Upper lobe of left lung (tissue), 6 donors: ENCODE results near the gene DOHH. TPM values are rescaled to one million over a fixed set of nuclear protein-coding genes. Genes with fewer than 3 reads are reported as not detected.
"Not testable (repeated sequence)": the region's sequence is repeated elsewhere in the genome, so short reads cannot be mapped to it uniquely, and the experiment has no call there.

Experiments used
- ATAC-seq, 2 donors: fragments of 200-7000 bp; cut with Tn5 transposase; one replicate each; pipeline ENCODE4 v1.9.1; 2022; ENCODE audit warnings: mild to moderate bottlenecking in 2 of 2, moderate library complexity in 2 of 2; ENCODE audit not compliant: low FRiP score in 2 of 2
- DNase-seq, 2 donors: peaks; one replicate each; pipeline ENCODE4 v3.0.0-alpha.2; 2019 to 2020
- H3K27ac ChIP-seq, 4 donors: fragments of 200-600 bp; sonication (generic); one replicate each; pipeline ENCODE4 v1.5.1; 2016 to 2019
- H3K27me3 ChIP-seq, 4 donors: fragments of 200-600 bp; sonication (generic); one replicate each; pipeline ENCODE4 v1.5.1; 2017 to 2019
- H3K36me3 ChIP-seq, 4 donors: fragments of 200-600 bp; sonication (generic); one replicate each; pipeline ENCODE4 v1.5.1; 2016 to 2019
- H3K4me1 ChIP-seq, 4 donors: fragments of 200-600 bp; sonication (generic); one replicate each; pipeline ENCODE4 v1.5.1; 2018 to 2019
- H3K4me3 ChIP-seq, 4 donors: fragments of 200-600 bp; sonication (generic); one replicate each; pipeline ENCODE4 v1.5.1; 2017 to 2019; ENCODE audit warnings: mild to moderate bottlenecking in 2 of 4, moderate library complexity in 1 of 4
- H3K9me3 ChIP-seq, 4 donors: fragments of 200-600 bp; sonication (generic); one replicate each; pipeline ENCODE4 v1.5.1; 2018 to 2019
- EP300 ChIP-seq, 4 donors: sonication (generic); formaldehyde crosslinking; IDR thresholded peaks; one replicate each; pipeline ENCODE4 v1.5.1; 2017; ENCODE audit warnings: antibody characterized with exemption in 4 of 4, control low read depth in 2 of 4
- POLR2A ChIP-seq, 4 donors: fragments of 450-650 bp; IDR thresholded peaks; one replicate each; pipeline ENCODE4 v1.5.1; 2016 to 2017; ENCODE audit warnings: antibody characterized with exemption in 4 of 4, mild to moderate bottlenecking in 2 of 4
- POLR2AphosphoS5 ChIP-seq, 2 donors: sonication (generic); formaldehyde crosslinking; IDR thresholded peaks; one replicate each; pipeline ENCODE4 v1.5.1; 2017; ENCODE audit warnings: antibody characterized with exemption in 2 of 2
- WGBS, 2 donors: methylation state at CpG; one replicate each; pipeline ENCODE4 v1.1.5; 2017 to 2018; 5-methylcytosine and 5-hydroxymethylcytosine counted together
- total RNA-seq, 6 donors: library from RNA; depleted of rRNA in 4 of 6; stranded (reverse); fragments of >200 nt in 4 of 6; gene quantifications; one replicate each; pipeline versions ENCODE4 v1.1.0 to v1.2.1, GENCODE V29; 2016 to 2021
- TF ChIP-seq, protein P1 (sequence below), 6 experiments: fragments of 450-650 bp in 4 of 6; fragments of 200-600 bp in 2 of 6; sonication (generic) in 2 of 6; IDR thresholded peaks; one replicate each; pipeline ENCODE4 v1.5.1; 2016 to 2019; ENCODE audit warnings: antibody characterized with exemption in 6 of 6
- donor health status: DM: no; HTN: no; CAD: no; lungs with moderate emphysema.
- donor health status: DM: no; HTN: yes; CAD: no; lungs with severe emphysema.

The DOHH gene
- total RNA-seq, 6 donors from 2014 or later: 13.3 to 26.8 (median 17.3) TPM

DNA sequence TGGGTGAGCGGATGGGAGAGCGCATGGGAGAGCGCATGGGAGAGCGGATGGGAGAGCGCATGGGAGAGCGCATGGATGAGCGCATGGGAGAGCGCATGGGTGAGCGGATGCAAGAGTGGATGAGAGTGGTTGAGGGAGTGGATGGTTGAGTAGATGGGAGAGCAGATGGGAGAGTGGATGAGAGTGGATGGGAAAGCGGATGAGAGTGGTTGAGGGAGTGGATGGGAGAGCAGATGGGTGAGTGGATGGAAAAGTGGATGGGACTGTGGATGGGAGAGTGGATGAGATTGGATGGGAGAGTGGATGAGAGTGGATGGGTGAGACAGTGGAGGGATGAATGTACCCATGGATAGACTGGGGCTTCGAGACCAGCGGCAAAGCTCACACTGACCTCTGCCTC, 29.9 kb upstream of the DOHH start:
- 92 to 96% methylated on average over 12 of the region's 12 CpGs for WGBS, 2 donors
- DNase-seq (no peak), ATAC-seq (no peak)
- H3K27me3 ChIP-seq: no peaks in the 10 kb centered on the region
- H3K9me3 ChIP-seq: no peaks in the 10 kb centered on the region
- no peaks in the 10 kb centered on the region for H3K4me1 ChIP-seq
- TF ChIP-seq POLR2A (IDR thresholded peaks at IDR 0.05) (no peak), EP300 (IDR thresholded peaks at IDR 0.05) (no peak), POLR2AphosphoS5 (IDR thresholded peaks at IDR 0.05) (no peak)
- TF ChIP-seq, protein P1, sequence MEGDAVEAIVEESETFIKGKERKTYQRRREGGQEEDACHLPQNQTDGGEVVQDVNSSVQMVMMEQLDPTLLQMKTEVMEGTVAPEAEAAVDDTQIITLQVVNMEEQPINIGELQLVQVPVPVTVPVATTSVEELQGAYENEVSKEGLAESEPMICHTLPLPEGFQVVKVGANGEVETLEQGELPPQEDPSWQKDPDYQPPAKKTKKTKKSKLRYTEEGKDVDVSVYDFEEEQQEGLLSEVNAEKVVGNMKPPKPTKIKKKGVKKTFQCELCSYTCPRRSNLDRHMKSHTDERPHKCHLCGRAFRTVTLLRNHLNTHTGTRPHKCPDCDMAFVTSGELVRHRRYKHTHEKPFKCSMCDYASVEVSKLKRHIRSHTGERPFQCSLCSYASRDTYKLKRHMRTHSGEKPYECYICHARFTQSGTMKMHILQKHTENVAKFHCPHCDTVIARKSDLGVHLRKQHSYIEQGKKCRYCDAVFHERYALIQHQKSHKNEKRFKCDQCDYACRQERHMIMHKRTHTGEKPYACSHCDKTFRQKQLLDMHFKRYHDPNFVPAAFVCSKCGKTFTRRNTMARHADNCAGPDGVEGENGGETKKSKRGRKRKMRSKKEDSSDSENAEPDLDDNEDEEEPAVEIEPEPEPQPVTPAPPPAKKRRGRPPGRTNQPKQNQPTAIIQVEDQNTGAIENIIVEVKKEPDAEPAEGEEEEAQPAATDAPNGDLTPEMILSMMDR (IDR thresholded peaks at IDR 0.05): no peak
- H3K27ac ChIP-seq: no peak overlapping the region
- peaks cover 19 to 78% (median 77%) of the 10 kb centered on the region in 4 donors for H3K36me3 ChIP-seq
- no peak overlapping the region for H3K4me3 ChIP-seq

DNA sequence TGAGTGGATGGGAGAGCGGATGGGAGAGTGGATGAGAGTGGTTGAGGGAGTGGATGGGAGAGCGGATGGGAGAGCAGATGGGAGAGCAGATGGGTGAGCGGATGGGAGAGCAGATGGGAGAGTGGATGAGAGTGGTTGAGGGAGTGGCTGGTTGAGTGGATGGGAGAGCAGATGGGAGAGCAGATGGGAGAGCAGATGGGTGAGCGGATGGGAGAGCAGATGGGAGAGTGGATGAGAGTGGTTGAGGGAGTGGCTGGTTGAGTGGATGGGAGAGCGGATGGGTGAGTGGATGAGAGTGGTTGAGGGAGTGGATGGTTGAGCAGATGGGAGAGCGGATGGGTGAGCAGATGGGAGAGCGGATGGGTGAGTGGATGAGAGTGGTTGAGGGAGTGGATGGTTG, 28.8 kb upstream of the DOHH start:
- DNase-seq, H3K4me1 ChIP-seq, ATAC-seq, H3K4me3 ChIP-seq, H3K27me3 ChIP-seq, H3K27ac ChIP-seq, H3K9me3 ChIP-seq: not testable (repeated sequence)
- H3K36me3 ChIP-seq: peaks cover 19 to 76% (median 75%) of the 10 kb centered on the region in 4 donors
- WGBS, 2 donors: 90 to 92% methylated on average over 7 of the region's 7 CpGs

DNA sequence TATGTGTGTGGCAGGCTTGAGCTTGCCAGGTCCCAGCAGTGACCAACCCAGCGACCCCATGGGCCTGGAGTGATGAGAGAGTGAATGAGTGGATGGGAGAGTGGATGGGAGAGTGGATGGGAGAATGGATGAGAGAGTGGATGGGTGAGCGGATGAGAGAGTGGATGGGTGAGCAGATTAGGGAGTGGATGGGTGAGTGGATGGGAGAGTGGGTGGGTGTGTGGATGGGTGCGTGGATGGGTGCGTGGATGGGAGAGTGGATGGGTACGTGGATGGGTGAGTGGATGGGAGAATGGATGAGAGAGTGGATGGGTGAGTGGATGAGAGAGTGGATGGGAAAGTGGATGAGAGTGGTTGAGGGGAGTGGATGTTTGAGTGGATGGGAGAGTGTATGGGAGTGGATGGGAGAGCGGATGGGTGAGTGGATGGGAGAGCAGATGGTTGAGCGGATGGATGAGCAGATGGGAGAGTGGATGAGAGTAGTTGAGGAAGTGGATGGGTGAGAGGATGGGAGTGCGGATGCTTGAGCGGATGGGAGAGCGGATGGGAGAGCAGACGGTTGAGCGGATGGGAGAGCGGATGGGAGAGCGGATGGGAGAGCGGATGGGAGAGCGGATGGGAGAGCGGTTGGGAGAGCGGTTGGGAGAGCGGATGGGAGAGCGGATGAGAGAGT, 28.2 kb upstream of the DOHH start:
- WGBS, 2 donors: 91 to 93% methylated on average over 20 of the region's 20 CpGs
- ATAC-seq (no peak), DNase-seq (no peak)
- H3K4me1 ChIP-seq: no peaks in the 10 kb centered on the region
- H3K9me3 ChIP-seq: no peaks in the 10 kb centered on the region
- peaks cover 19 to 77% (median 76%) of the 10 kb centered on the region in 4 donors for H3K36me3 ChIP-seq
- H3K27ac ChIP-seq: no peak overlapping the region
- H3K27me3 ChIP-seq: no peaks in the 10 kb centered on the region
- H3K4me3 ChIP-seq: no peak overlapping the region
- TF ChIP-seq POLR2A (IDR thresholded peaks at IDR 0.05) (no peak), EP300 (IDR thresholded peaks at IDR 0.05) (no peak), POLR2AphosphoS5 (IDR thresholded peaks at IDR 0.05) (no peak)
- TF ChIP-seq, protein P1 (IDR thresholded peaks at IDR 0.05): no peak

DNA sequence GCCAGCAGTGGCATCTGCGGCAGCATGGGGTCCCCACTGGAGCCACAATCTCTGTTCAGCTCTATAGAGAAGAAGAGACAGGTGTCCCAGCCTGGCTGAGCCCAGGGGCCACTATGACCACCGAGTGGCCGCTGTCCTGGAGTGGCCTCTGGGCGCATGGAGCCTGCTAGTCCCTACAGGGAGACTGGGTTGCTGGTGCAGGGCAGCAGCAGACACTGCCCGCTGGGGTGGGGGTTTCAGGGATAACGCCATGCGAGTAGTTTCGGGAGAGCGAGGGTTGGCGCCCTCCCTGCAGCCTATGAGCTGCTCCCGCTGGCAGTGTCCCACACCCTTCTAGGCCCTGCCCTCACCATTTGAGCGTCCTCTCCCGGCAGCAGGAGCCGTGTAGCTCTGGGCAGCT, 27.6 kb upstream of the DOHH start:
- Histone ChIP-seq H3K9me3 (no peaks in the 10 kb centered on the region), H3K4me3 (no peak overlapping the region), H3K36me3 (peaks cover 19 to 77% (median 76%) of the 10 kb centered on the region in 4 donors), H3K27ac (no peak overlapping the region), H3K4me1 (no peaks in the 10 kb centered on the region), H3K27me3 (no peaks in the 10 kb centered on the region)
- ATAC-seq (no peak), DNase-seq (peak in 1 of 2 donors; percentile 36)
- TF ChIP-seq, protein P1 (IDR thresholded peaks at IDR 0.05): no peak
- TF ChIP-seq EP300 (IDR thresholded peaks at IDR 0.05) (no peak), POLR2A (IDR thresholded peaks at IDR 0.05) (no peak)
- WGBS, 2 donors: 92 to 98% methylated on average over 12 to 14 of the region's 14 CpGs

DNA sequence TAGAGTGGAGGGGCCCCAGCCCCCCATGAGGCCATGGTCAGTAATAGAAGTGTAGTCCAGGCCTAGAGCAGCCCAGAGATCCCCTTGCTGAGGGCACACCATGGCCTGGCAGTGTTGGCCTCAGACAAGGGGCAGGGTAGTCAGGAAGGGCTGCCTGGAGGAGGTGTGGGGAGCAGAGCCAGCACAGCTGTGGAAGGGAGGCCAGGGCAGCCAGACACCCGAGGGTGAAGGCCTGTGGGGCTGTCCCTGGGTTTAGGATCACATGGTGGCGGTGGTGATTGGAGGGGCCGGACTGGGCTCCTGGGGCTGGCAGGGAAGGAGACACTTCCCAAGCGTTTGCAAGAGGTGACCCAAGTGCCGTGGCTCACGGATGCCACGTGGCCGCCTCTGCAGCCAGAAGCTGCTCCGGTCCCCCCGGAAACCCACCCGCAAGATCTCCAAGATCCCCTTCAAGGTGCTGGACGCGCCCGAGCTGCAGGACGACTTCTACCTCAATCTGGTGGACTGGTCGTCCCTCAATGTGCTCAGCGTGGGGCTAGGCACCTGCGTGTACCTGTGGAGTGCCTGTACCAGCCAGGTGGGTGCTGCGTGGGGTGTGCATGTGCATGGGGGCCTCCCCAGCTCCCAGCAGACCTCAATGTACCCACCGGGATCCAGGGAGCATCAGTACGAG, 26.9 kb upstream of the DOHH start:
- no peaks in the 10 kb centered on the region for H3K9me3 ChIP-seq
- ATAC-seq (no peak), DNase-seq (peak in 1 of 2 donors; percentile 56)
- H3K4me1 ChIP-seq: no peaks in the 10 kb centered on the region
- H3K36me3 ChIP-seq: peaks cover 19 to 76% (median 74%) of the 10 kb centered on the region in 4 donors
- TF ChIP-seq EP300 (IDR thresholded peaks at IDR 0.05) (no peak), POLR2A (IDR thresholded peaks at IDR 0.05) (no peak), POLR2AphosphoS5 (IDR thresholded peaks at IDR 0.05) (no peak)
- TF ChIP-seq, protein P1 (IDR thresholded peaks at IDR 0.05): no peak
- 95% methylated on average over 19 of the region's 21 CpGs; no CpG with 5 or more reads in 1 of the 2 donors for WGBS, 2 donors
- no peaks in the 10 kb centered on the region for H3K27me3 ChIP-seq
- H3K27ac ChIP-seq: no peak overlapping the region
- no peak overlapping the region for H3K4me3 ChIP-seq
